ENCODE results near the gene ZEB1. TPM values are rescaled to one million over a fixed set of nuclear protein-coding genes. Genes with fewer than 3 reads are reported as not detected.

ZEB1 gene
- total RNA-seq, 1 donor from 2014 or later, result 85.4 TPM

DNA sequence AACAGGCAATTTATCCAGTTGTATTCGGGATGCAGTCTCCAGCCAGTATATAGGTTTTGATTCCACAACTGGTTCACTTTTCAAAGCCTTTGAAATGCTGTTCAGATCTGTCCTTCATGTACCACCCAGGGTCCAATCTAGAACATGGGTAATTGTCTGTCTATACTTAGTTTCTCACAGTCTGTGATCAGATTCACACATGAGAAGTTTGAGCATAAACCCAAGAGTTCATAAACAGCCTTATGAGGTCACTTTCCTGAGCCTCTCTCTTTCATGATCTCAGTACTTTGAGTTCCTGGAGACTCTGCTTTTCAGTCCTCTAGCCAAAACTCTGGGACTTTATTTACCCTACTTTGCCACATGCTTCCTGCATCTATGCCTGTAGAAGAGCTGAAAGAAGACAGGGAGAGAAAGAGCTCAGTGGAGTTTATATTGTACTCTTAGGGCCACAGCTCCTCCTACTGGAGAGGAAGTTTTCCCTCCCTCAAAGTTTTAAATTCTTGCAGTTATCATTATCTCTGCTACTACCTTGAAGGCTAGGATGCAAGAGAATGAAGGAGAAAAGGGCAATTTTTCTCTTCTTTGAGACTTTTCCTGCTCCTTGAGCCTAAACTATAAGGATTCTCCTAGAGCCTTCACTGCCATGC lies 172.0 kb downstream of the ZEB1 start:
- intact Hi-C loops (cut with micrococcal nuclease), result loop anchor here (10.0 kb wide), 1 partner anchor 706 kb away; no protein-coding TSS in a partner anchor
- TF ChIP-seq, protein P1, sequence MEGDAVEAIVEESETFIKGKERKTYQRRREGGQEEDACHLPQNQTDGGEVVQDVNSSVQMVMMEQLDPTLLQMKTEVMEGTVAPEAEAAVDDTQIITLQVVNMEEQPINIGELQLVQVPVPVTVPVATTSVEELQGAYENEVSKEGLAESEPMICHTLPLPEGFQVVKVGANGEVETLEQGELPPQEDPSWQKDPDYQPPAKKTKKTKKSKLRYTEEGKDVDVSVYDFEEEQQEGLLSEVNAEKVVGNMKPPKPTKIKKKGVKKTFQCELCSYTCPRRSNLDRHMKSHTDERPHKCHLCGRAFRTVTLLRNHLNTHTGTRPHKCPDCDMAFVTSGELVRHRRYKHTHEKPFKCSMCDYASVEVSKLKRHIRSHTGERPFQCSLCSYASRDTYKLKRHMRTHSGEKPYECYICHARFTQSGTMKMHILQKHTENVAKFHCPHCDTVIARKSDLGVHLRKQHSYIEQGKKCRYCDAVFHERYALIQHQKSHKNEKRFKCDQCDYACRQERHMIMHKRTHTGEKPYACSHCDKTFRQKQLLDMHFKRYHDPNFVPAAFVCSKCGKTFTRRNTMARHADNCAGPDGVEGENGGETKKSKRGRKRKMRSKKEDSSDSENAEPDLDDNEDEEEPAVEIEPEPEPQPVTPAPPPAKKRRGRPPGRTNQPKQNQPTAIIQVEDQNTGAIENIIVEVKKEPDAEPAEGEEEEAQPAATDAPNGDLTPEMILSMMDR (IDR thresholded peaks at IDR 0.05; ENCODE audit: borderline replicate concordance), result peak; percentile 72
- no peaks in the 10 kb centered on the region for H3K27me3 ChIP-seq (ENCODE audit: low read depth)
- DNase-seq, result no peak
- no peaks in the 10 kb centered on the region for H3K4me1 ChIP-seq
- peak overlapping the region; percentile 2 for H3K27ac ChIP-seq (replicated peaks)
- H3K36me3 ChIP-seq, result no peaks in the 10 kb centered on the region
- no peak overlapping the region for H3K4me3 ChIP-seq
- peaks cover 40% of the 10 kb centered on the region for H3K9me3 ChIP-seq (replicated peaks)

DNA sequence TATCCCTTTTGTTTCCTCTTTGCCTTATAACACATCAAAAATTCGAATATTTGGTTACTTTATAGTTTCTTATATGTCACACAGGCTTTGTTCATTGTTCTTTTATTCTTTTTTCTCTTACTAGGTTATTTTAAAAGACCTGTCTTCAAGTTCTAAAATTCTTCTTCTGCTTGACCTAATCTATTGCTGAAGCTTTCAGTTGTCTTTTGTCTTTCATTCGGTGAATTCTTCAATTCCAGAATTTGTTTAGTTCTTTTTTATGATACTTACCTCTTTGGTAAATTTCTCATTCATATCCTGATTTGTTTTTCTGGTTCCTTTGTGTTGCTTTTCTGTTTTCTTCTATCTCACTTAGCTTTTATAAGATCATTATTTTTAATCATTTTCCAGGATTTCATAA lies 188.4 kb downstream of the ZEB1 start:
- intact Hi-C loops (cut with micrococcal nuclease), result no loop called here
- no peak for DNase-seq
- Histone ChIP-seq H3K4me3 (no peak overlapping the region), H3K36me3 (peaks cover 80% of the 10 kb centered on the region), H3K9me3 (replicated peaks) (peaks cover 45% of the 10 kb centered on the region), H3K27ac (replicated peaks) (no peak overlapping the region), H3K27me3 (ENCODE audit: low read depth) (no peaks in the 10 kb centered on the region), H3K4me1 (no peaks in the 10 kb centered on the region)
- TF ChIP-seq, protein P1 (IDR thresholded peaks at IDR 0.05; ENCODE audit: borderline replicate concordance), result no peak

DNA sequence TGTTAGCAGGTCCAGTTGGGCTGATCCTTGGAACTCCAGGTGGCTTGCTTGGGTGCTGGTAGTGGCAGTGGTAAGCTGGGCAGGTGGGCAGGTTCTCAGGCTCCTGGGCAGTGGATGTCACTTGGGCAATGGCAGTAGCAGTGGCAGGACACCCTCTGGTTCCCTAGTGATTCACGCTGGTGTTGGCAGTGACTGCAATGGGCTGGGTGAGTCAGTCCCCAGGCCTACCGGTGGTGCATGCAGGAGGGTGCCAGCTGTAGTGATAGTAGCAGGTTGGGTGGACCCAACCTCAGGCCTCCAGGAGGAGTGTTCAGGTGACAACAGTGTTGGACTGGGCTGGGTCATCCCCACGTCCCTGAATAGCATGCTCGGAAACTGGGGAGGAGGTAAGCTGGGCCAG lies 189.2 kb downstream of the ZEB1 start:
- Histone ChIP-seq H3K27me3 (ENCODE audit: low read depth) (no peaks in the 10 kb centered on the region), H3K4me1 (no peaks in the 10 kb centered on the region), H3K4me3 (no peak overlapping the region), H3K27ac (replicated peaks) (no peak overlapping the region), H3K36me3 (peaks cover 80% of the 10 kb centered on the region), H3K9me3 (replicated peaks) (peaks cover 45% of the 10 kb centered on the region)
- no peak for DNase-seq
- TF ChIP-seq, protein P1 (IDR thresholded peaks at IDR 0.05; ENCODE audit: borderline replicate concordance), result no peak
- intact Hi-C loops (cut with micrococcal nuclease), result no loop called here

DNA sequence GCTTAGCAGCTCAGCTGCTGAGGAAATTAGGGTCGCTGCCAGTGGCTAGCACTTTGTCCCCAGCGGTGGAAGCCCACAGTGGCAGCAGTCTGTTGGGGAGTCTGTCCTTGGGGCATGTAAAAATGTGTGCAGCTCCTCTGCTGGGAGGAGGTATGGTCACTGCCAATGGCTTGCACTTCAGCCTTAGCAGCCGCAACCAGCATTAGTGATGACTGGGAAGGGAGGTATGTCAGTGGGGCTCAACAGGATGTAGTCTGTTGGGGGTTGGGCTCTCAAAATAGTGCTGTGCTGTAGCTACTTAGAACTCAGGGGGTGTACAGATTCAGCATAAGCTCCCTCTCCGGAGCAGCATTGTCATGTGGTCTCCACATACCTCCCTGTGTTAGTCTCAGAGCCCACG lies 189.9 kb downstream of the ZEB1 start:
- intact Hi-C loops (cut with micrococcal nuclease), result no loop called here
- no peak for DNase-seq
- H3K4me3 ChIP-seq, result no peak overlapping the region
- H3K4me1 ChIP-seq, result no peaks in the 10 kb centered on the region
- H3K36me3 ChIP-seq, result peaks cover 73% of the 10 kb centered on the region
- no peaks in the 10 kb centered on the region for H3K27me3 ChIP-seq (ENCODE audit: low read depth)
- H3K9me3 ChIP-seq (replicated peaks), result peaks cover 45% of the 10 kb centered on the region
- TF ChIP-seq, protein P1 (IDR thresholded peaks at IDR 0.05; ENCODE audit: borderline replicate concordance), result no peak
- H3K27ac ChIP-seq (replicated peaks), result no peak overlapping the region

DNA sequence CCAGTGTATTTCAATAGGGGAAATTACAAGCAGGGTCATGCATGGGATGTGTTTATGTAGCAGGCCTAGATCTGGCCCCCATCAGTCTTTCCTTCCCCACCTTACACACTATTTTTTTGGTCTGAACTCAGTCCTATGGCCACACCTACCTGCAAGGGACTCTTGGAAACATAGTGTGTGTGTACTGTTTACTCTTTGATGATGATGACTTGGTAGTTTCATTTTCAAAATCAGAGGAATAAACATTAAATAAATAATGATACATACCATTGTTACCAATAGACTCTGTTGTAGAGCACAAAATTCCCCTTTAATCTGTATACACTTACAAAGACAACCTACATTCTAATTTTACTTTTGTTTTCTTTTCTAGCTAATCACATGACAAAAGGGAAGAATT lies 191.0 kb downstream of the ZEB1 start:
- Histone ChIP-seq H3K9me3 (replicated peaks) (peaks cover 35% of the 10 kb centered on the region), H3K4me3 (no peak overlapping the region), H3K27me3 (ENCODE audit: low read depth) (no peaks in the 10 kb centered on the region), H3K36me3 (peaks cover 73% of the 10 kb centered on the region), H3K27ac (replicated peaks) (no peak overlapping the region), H3K4me1 (peaks cover 7% of the 10 kb centered on the region)
- TF ChIP-seq, protein P1 (IDR thresholded peaks at IDR 0.05; ENCODE audit: borderline replicate concordance), result no peak
- intact Hi-C loops (cut with micrococcal nuclease), result no loop called here
- DNase-seq, result no peak

Data from left ventricle myocardium inferior (tissue), 1 donor.